Stimulated activated CD4-positive, alpha-beta T cell treated with anti-CD3 and anti-CD28 coated beads, Interleukin-1b, Interleukin-23, amount 100 ng/mL, for 24 hours (primary cell): ENCODE measurements around the gene KCNC3.

Source experiments
- DNase-seq, 4 experiments: peaks; one replicate each; pipeline ENCODE4 v3.0.0-alpha.2; 2020; ENCODE audit warnings: low read depth in 4 of 4, low spot score in 1 of 4

Gene KCNC3

DNA sequence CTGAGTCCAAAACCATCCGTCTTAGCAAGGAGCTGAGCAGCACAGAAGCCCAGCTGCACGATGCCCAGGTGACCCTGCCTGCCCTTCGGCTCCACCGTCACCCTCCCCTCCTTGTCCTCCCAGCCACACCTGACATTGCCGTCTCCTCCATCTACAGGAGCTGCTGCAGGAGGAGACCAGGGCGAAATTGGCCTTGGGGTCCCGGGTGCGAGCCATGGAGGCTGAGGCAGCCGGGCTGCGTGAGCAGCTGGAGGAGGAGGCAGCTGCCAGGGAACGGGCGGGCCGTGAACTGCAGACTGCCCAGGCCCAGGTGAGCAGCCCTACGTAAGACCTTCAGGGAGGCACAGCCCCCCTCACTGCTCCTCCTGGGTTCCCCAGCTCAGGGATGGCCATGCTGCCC, 49.1 kb downstream of the KCNC3 start:
- DNase-seq: no peak

DNA sequence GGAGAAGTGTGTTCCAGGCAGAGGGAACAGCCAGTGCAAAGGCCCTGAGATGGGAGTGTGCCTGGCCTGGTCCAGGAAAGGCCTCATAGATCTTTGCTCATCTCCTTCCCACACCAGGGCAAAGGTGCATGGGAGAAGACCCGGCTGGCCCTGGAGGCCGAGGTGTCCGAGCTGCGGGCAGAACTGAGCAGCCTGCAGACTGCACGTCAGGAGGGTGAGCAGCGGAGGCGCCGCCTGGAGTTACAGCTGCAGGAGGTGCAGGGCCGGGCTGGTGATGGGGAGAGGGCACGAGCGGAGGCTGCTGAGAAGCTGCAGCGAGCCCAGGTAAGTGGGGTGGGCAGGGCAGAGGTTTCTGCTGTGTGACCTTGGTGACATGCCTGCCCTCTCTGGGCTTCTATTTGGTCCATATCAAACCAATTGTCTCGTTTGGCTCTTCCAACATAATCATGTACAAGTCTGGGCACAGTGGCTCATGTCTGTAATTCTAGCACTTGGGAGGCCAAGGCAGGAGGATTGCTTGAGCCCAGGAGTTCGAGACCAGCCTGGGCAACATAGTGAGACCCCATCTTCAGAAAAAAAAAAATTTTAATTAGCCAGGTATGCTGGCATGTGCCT, 51.1 kb downstream of the KCNC3 start:
- DNase-seq: no peak

DNA sequence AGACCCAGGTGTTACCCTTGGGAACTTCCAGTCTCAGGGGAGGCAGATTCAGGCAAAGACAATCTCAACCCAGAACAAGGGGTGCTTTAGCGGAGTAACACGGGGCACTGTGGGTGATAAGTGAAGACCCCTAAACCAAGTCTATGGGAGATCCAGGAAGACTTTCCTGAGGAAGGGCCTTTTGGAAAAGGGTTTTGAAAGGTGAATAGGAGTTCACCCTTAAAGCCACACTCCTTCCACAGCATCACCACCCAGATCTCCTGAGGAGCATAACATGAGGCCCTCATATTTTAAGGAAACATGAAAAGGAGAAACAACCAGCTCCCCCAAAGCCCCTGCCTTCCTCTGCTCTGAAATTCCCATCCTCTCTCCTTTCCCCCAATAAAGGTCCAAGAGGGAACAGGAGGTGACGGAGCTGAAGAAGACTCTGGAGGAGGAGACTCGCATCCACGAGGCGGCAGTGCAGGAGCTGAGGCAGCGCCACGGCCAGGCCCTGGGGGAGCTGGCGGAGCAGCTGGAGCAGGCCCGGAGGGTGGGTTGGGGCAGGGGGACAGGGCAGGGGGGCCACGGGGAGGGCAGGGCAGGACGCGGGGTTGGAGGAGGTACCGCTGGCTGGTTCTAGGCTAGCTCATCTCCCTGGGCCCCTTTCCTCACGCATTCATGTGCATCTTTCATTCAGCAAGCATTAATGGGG, 52.7 kb downstream of the KCNC3 start:
- no peak for DNase-seq

DNA sequence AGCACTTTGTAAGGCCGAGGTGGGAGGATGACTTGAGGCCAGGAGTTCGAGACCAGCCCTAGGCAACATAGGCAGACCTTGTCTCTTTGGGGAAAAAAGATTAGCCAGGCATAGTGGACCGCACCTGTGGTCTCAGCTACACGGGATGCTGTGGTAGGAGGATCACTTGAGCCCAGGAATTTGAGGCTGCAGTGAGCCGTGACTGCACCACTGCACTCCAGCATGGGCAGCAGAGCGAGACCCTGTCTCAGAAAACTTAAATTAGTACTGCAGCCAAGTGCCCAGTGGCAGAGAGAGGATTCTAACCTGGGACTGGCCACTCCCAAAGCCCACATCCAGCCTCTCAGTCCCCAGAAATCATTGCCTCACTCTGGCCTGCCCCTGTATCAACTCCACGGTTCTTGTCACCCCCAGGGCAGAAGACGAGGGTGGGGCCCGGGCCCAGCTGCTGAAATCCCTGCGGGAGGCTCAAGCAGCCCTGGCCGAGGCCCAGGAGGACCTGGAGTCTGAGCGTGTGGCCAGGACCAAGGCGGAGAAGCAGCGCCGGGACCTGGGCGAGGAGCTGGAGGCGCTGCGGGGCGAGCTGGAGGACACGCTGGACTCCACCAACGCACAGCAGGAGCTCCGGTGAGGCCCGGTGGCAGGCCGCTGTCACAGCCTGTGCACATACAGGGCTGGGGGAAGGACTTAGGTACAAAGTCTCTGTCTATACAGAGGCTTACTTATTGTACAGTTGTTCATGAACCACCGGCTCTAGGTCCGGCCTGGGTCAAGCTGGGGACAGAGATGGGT, 53.4 kb downstream of the KCNC3 start:
- no peak for DNase-seq

DNA sequence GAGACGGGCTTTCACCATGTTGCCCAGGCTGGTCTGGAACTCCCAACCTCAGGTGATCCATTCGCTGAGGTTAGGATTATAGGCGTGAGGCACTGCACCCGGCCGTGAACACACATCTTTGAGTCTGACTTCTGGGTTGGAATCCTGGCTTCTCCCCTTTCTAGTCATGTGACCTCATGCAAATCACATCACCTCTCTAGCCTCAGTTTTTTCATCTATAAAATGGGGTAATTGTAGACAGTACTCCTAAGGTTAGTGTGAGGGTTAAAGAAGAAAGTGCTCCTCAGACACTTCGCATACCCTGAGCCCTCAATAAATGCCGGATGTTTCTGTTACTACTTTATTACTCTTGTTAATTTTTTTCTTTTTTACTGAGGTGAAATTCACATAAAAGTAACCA, 55.4 kb downstream of the KCNC3 start:
- DNase-seq: no peak

DNA sequence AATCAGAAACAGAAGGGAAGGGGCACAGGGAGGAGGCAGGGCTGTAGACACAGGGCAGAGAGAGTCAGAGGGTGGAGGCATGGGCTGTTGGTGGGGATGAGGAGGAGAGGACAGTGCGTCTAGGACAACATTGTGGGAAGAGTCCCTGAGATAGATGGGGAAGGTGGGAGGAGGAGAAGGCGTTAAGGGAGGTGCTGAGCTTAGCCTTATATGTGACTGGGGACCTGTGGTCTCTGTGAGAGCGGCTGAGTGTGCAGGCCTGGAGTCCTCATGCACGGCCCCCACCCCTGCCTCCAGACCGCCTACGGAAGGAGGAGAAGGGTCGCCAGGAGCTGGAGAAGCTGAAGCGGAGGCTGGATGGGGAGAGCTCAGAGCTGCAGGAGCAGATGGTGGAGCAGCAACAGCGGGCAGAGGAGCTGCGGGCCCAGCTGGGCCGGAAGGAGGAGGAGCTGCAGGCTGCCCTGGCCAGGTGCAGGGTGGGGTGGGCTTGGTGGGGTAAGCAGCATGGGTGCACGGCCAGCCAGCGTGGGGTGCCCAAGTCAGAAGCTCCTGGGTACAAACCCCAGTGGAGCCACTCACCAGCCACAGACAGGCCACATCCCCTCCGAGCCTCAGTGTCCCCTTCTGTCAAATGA, 56.8 kb downstream of the KCNC3 start:
- no peak for DNase-seq

DNA sequence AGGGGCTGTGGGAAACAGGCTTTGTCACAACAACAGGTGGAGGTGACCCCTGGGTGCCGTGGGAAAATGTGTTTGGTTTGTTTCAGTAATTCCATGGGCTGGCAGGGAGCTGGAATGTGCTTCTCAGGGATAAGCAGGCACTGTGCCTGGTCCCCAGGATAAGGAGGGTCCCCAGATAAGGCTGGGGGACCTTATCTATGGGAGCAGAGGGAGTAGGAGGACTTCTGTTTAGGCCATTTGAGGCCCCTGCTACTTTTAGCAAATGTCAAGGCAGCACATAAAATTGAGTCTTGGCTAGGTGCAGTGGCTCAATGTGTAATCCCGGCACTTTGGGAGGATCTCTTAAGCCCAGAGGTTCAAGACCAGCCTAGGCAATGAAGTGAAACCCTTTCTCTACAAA, 59.5 kb downstream of the KCNC3 start:
- no peak for DNase-seq

DNA sequence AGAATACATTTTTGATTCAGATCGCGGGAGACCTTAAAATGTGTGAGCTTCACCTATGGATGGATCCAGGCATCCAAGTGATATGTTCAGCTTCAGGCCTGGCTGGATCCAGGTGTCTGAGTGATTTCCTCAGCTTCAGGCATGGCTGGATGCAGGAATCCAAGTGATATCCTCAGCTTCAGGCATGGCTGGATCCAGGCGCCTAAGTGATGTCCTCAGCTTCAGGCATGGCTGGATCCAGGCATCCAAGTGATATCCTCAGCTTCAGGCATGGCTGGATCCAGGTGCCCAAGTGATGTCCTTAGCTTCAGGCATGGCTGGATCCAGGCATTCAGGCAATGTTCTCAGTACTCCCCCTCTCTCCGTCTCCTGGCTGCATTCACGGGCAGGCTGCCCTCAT, 60.7 kb downstream of the KCNC3 start:
- DNase-seq: no peak

DNA sequence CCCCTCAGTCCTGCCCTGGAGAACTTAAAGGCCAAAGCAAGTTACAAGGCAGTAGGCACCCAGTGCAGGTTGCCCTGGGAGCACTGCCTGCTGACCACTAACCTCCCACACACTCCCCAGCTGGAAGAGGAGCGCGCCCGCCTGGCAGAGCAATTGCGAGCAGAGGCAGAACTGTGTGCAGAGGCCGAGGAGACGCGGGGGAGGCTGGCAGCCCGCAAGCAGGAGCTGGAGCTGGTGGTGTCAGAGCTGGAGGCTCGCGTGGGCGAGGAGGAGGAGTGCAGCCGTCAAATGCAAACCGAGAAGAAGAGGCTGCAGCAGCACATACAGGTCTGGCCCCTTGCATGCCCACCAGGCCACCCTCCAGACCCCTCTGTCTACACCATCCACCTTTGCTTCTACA, 61.1 kb downstream of the KCNC3 start:
- no peak for DNase-seq

DNA sequence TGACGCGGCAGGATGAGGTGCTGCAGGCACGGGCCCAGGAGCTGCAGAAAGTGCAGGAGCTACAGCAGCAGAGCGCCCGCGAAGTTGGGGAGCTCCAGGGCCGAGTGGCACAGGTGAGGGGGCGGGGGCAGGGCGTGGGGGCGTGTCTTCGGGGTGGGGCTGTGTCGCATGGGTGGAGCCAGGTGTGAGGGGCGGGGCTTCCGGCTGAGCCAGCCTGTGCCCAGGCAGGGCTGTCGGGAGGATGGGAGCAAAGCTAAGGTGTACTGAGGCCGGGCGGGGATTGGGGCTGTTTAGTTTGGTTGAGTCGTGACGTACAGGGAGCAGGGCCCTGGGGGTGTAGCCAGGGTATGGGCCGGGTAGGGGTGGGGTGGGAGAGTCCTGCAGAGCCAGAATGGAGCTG, 62.3 kb downstream of the KCNC3 start:
- peak in 3 of 4 experiments; percentile 7 to 28 (median 20) for DNase-seq

DNA sequence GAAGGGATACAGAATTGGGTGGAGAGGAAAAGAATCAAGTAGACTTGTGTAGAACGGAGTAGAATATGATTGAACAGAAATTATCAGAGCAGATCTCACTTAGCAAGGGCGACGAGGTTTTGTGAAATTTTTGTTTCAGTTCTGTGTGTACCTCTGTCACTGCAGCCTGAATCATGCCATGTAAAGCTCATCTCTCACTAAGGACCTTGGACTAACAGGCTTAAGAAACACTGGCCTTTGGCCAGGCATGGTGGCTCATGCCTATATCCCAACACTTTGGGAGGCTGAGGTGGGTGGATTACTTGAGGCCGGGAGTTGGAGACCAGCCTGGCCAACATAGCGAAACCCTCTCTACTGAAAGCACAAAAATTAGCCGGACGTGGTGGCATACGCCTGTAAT, 63.1 kb downstream of the KCNC3 start:
- no peak for DNase-seq

DNA sequence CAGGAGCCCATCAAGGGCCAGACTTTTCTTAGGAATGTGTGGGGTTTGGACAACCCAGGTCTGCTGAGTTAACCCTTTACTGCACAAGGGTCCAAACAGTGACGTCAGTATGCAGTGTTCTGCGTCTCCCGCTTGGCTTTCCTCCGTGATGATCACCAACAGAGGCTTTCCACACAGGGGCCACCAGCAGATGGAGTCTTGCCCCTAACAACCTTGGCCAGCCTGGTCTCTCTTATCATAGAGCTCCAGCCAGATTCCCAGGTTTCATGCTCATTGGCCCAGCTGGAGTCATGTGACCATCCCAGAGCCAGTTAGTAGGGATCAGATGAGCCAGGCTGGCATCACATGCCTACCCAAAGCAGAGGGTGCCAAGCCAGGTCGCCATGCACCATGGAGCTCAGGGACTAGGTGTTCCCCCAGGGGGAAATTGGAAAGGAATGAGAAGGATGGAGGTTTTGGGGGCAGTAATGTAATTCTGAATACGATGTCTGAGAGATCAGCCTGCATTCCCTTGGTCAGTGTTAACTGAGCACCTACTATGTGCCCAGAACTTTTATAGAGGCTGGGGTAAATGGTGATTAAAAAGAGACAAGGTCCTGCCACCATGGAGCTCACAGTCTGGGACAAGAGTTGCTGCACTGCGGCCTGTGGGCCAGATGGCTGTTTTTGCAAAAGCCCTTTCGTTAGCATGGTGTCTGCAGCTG, 64.5 kb downstream of the KCNC3 start:
- DNase-seq: no peak

DNA sequence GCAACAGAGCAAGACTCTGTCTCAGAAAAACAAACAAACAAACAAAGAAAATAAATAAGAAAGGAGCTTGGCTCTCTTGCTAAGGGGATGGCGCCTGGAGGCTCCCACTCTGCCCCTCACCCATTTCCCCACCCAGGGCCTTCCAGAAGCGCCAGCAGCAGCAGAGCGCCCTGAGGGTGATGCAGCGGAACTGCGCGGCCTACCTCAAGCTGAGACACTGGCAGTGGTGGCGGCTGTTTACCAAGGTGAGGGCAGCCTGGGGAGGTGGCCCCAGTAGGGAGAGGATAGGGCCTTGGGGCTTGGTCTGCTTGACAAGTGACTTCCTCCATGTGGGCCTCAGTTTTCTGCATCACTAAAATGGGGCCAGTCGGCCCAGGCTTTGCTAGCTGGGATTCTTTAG, 66.0 kb downstream of the KCNC3 start:
- DNase-seq: no peak
